ENCODE measurements around the gene COL20A1.

DNA sequence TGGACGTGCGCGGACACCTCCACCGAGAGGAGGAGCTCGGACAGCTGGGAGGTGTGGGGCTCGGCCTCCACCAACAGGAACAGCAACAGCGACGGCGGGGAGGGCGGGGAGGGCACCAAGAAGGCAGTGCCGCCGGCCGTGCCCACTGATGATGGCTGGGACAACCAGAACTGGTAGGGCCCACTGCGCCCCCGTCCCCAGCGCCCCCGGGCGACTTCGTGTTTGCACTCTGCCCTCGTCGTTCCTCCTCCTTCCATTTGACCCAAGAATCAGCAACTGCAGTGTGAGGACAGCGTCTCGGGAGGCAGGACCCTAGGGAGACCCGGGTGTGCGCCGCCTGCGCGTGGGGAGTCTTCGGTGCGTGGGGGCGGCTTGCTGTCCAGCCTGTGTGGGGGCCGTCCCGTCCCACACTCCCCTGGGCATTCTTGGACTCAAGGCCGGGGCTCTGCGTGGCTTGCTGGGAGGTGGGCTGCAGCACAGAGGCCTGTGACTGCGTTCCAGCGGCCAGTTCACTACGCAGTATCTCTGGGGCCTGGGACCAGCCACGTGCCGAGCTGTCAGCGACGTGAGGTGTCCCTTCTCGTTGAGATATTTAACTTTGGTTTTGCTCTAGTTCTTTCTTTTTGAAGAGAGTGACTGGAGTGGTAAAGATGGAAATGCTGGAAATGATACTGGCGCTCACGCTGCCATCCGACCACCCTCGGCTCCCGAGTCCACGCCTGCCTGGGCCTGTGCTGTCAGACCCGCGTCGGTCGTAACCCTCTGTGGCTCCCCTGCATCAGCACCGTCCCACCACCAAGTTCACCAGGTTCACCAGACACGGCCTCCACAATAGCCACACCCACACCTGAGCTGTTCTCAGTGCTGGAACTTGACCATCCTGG lies 5.0 kb upstream of the COL20A1 start:
- TF ChIP-seq POLR2AphosphoS5 (IDR thresholded peaks at IDR 0.05; ENCODE audit: low read depth, low read length) = no peak
- TF ChIP-seq REST (IDR thresholded peaks at IDR 0.05; ENCODE audit: insufficient read depth in 1 of 2, low read depth in 2 of 2, low read length in 2 of 2) = no peak

Measured in PFSK-1 (cell line).